Lower lobe of right lung (tissue), 2 donors: Measurements from ENCODE around the gene TAGLN. TPM values are rescaled to one million over a fixed set of nuclear protein-coding genes. Genes with fewer than 3 reads are reported as not detected.

Experiments
- ATAC-seq, 2 donors: fragments of 200-7000 bp; cut with Tn5 transposase; one replicate each; pipeline ENCODE4 v1.9.1; 2020 to 2022; ENCODE audit warnings: mild to moderate bottlenecking in 2 of 2, moderate library complexity in 2 of 2
- DNase-seq: peaks from one replicate; pipeline ENCODE4 v3.0.0-alpha.2; 2020
- H3K27ac ChIP-seq: fragments of 200-600 bp; one replicate; pipeline ENCODE4 v1.8.0; 2022
- H3K27me3 ChIP-seq: fragments of 200-600 bp; one replicate; pipeline ENCODE4 v1.8.0; 2022; ENCODE audit warnings: low read depth
- H3K36me3 ChIP-seq: fragments of 200-600 bp; one replicate; pipeline ENCODE4 v1.8.0; 2022; ENCODE audit warnings: mild to moderate bottlenecking
- H3K4me1 ChIP-seq: fragments of 200-600 bp; one replicate; pipeline ENCODE4 v1.8.0; 2022
- H3K4me3 ChIP-seq: fragments of 200-600 bp; one replicate; pipeline ENCODE4 v1.8.0; 2022; ENCODE audit warnings: mild to moderate bottlenecking
- H3K9me3 ChIP-seq: fragments of 200-600 bp; one replicate; pipeline ENCODE4 v1.8.0; 2022
- intact Hi-C: fragments of 100-400 bp; cut with DNase I; formaldehyde crosslinking; loops from one replicate; pipeline ENCODE4 v1.11.0; 2022
- total RNA-seq: library from RNA; stranded (reverse); fragmentation: NEBNext Ultra II Directional; extraction: Animal tissue kit (Norgen Biotek cat#: 25700); gene quantifications from one replicate; pipeline ENCODE4 v1.2.1, GENCODE V29; 2021
- TF ChIP-seq, protein P1 (sequence below): fragments of 200-600 bp; IDR thresholded peaks from one replicate; pipeline ENCODE4 v1.8.0; 2022; ENCODE audit warnings: antibody characterized with exemption, mild to moderate bottlenecking
- donor health status: DM: no; HTN: yes; CAD: no; lungs with severe emphysema.

Gene TAGLN
- total RNA-seq, 1 donor from 2014 or later, result 297 TPM

DNA sequence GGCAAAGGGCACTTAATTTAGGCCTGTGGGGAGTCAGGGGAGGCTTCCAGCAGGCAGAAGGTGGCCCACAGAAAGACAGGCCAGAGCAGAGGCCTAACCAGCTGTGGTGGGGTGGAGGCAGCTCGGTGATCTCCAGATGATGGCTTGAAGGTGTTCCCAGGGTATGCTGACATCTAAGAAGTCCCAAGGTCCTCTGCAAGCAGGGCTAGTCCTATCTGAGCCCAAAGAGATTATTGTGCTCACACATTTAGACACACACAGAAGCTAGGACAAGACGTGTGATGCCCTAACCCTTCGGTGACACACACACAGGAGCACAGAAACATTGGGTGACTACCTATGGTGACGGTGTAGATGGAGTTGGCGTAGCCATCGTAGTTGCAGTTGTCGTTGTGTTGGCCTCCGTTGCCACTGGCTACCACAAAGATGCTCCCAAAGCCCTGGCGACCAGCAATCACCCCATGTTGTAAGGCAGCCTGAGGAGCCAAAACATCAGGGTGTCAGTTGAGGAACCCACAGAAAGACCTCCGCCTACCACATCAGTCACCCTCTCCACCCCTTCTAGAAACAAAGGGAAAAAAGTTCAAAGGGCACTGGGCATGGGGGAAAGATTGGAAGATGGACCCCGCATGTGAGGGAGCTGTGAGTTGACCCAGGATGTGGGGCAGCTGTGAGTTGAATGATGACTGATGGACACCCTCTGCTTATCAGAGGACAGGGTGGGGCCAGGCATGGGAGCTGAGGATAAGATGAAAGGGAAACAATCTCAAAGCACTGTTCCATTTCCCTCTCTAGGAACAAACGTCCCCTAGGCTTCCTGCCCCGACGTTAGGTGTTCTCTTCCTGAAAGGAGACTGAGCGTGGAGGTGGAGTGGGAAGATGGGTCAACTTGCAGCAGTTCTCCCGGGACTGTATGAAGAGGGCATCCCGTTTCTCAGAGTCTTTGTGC, 24.8 kb downstream of the TAGLN start:
- H3K4me3 ChIP-seq, result no peak overlapping the region
- DNase-seq (no peak), ATAC-seq (no peak)
- H3K27ac ChIP-seq, result no peak overlapping the region
- TF ChIP-seq, protein P1, sequence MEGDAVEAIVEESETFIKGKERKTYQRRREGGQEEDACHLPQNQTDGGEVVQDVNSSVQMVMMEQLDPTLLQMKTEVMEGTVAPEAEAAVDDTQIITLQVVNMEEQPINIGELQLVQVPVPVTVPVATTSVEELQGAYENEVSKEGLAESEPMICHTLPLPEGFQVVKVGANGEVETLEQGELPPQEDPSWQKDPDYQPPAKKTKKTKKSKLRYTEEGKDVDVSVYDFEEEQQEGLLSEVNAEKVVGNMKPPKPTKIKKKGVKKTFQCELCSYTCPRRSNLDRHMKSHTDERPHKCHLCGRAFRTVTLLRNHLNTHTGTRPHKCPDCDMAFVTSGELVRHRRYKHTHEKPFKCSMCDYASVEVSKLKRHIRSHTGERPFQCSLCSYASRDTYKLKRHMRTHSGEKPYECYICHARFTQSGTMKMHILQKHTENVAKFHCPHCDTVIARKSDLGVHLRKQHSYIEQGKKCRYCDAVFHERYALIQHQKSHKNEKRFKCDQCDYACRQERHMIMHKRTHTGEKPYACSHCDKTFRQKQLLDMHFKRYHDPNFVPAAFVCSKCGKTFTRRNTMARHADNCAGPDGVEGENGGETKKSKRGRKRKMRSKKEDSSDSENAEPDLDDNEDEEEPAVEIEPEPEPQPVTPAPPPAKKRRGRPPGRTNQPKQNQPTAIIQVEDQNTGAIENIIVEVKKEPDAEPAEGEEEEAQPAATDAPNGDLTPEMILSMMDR, result no peak
- intact Hi-C loops, result no loop called here
- H3K36me3 ChIP-seq, result peaks cover 96% of the 10 kb centered on the region
- no peaks in the 10 kb centered on the region for H3K9me3 ChIP-seq
- peaks cover 32% of the 10 kb centered on the region for H3K4me1 ChIP-seq
- no peaks in the 10 kb centered on the region for H3K27me3 ChIP-seq

DNA sequence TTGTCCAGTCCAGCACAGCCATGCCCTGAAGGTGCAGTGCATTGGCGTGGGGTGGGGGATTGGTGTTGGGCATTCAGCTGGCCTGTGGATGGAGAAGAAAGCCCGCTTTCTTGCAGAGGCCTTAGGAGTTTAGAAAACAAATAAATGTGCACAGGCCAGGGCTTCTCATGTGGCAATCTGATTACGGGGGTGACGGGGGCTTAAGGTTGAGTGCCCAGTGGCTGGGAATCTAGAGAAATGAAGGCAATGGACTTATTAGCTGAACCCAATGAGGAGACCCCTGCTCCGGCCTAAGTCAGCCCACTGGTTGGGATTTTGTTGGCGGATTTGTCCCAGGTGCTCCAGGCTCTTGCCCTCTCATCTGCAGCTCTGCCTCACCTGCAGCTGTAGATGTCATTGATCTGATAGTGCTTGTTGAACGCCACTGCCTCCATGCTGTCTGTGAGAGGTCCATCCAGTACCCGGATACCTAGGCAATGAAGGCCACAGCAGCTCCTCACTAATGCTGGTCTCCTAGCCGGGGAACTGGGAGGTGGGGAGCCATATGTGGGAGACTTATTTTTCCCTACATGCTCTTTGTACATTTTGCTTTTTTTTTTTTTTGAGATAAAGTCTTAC, 26.5 kb downstream of the TAGLN start:
- H3K27me3 ChIP-seq, result no peaks in the 10 kb centered on the region
- H3K36me3 ChIP-seq, result peaks cover 91% of the 10 kb centered on the region
- DNase-seq (no peak), ATAC-seq (no peak)
- H3K4me1 ChIP-seq, result peaks cover 27% of the 10 kb centered on the region
- intact Hi-C loops, result no loop called here
- H3K4me3 ChIP-seq, result no peak overlapping the region
- no peak overlapping the region for H3K27ac ChIP-seq
- TF ChIP-seq, protein P1, result no peak
- no peaks in the 10 kb centered on the region for H3K9me3 ChIP-seq

DNA sequence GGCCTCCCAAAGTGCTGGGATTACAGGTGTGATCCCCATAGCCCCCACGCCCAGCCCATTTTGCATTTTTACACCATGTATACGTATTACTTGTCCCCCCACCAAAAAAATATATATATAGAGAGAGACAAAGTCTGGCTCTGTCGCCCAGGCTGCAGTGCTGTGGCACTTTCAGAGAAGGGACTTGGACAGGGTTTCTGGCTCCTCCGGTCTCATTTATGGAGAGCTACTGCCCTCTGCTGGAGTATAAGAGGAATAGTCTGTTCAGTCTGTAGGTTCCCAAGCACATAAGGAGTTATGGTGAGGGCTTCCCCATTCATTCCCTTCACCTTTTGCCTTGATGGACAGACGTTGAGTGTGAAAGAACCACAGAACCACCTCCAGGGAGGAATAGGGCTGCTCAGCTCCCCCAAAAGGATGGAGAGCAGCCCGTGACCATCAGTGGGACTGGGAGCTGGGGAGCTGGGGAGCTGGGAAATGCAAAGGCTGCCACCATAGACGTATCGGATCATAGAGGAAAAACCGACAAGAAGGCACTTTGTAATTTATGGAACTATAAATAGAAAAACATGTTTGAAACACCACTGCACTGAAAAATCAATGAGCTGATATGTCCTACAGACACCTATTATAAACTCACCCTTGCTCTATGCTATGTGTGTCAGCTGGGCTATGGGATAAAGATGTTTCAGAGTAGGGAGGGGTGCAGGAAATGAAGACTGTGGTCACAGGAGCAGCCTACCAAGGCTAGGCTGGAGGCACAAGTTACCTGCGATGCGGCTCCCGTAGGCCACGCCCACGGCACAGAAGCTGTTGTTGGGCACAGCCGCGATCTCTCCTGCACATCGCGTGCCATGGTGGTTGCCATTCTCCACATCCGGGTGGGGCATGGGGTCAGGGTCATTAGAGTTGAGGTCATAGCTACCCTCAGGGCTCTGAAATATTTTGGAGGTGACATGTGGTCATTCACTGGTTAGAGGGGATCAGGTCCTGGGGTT, 27.5 kb downstream of the TAGLN start:
- Histone ChIP-seq H3K9me3 (no peaks in the 10 kb centered on the region), H3K27ac (no peak overlapping the region), H3K4me1 (peaks cover 26% of the 10 kb centered on the region), H3K4me3 (no peak overlapping the region), H3K36me3 (peaks cover 81% of the 10 kb centered on the region), H3K27me3 (no peaks in the 10 kb centered on the region)
- DNase-seq (no peak), ATAC-seq (peak; percentile 88 to 90)
- TF ChIP-seq, protein P1, result peak; percentile 82
- intact Hi-C loops, result no loop called here

DNA sequence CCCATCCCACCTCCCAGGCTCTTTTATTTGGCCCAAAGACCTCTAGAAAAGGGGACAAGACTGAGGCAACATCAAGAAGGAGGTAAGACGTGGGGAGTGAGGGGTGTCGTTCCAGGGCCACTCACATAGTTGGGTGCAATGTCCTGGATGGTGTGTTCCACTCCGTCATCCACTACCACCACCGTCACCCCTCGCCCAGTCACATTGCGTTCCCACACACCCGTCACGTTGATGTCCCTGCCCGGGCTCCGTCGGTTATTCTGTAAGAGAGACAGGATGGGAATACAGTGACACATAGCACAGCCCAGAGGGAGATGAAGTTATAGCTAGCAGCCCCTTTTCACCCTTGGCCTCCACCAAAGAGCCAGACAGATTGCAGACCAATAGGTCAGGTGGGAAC, 28.9 kb downstream of the TAGLN start:
- DNase-seq, result no peak
- Histone ChIP-seq H3K36me3 (peaks cover 67% of the 10 kb centered on the region), H3K4me3 (no peak overlapping the region), H3K27ac (no peak overlapping the region), H3K4me1 (peaks cover 22% of the 10 kb centered on the region), H3K9me3 (no peaks in the 10 kb centered on the region), H3K27me3 (no peaks in the 10 kb centered on the region)
- no peak for ATAC-seq
- TF ChIP-seq, protein P1, result no peak
- intact Hi-C loops, result no loop called here

DNA sequence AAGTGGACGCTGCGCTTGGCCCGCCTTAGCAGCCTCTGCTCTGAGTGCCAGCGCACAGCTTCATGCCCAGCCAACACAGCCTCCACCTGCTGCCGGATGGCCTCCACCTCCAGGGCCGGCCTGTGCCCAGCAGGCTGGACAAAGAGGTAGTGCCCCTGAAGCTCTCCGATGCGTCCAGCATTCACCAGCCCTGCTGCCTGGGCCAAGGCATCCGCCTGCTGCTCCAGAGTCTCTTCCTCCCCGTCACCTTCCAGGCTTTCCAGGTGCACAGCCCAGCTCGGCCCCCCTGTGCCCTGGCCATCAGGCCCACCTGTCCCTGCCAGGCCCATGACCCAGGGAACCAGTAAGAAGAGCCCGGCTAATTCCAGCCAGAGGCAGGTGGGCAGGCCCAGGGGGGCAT, 30.2 kb downstream of the TAGLN start:
- no peak for DNase-seq
- Histone ChIP-seq H3K9me3 (no peaks in the 10 kb centered on the region), H3K4me1 (peaks cover 36% of the 10 kb centered on the region), H3K27me3 (no peaks in the 10 kb centered on the region), H3K36me3 (peaks cover 54% of the 10 kb centered on the region), H3K4me3 (no peak overlapping the region), H3K27ac (peak overlapping the region; percentile 25)
- intact Hi-C loops, result no loop called here
- TF ChIP-seq, protein P1, result no peak
- no peak for ATAC-seq
